HCT116 (cell line): ENCODE data around the gene ADM2. TPM values are rescaled to one million over a fixed set of nuclear protein-coding genes. Genes with fewer than 3 reads are reported as not detected.

Experiments used
- ATAC-seq: fragments of 200-7000 bp; cut with Tn5 transposase; 2 replicates; pipeline ENCODE4 v1.9.1; 2020; ENCODE audit warnings: mild to moderate bottlenecking, moderate library complexity
- BruUV-seq: library from RNA; stranded (reverse); fragments of 400-500 nt; replicated peaks from 2 replicates; lab custom pipeline; 2021; lab: Mats Ljungman, UMichigan
- CTCF ChIA-PET: fragments of 300-600 bp; sonication (Branson Sonifier 250); formaldehyde crosslinking; loops from one replicate; lab custom pipeline; 2021; ENCODE audit warnings: antibody characterized with exemption; lab: Charles Lee
- POLR2A ChIA-PET: fragments of 300-600, 350-600 bp; sonication (Branson Sonifier 250); formaldehyde crosslinking; loops from one replicate; lab custom pipeline; 2021; ENCODE audit warnings: antibody characterized with exemption; lab: Charles Lee
- RAD21 ChIA-PET, 2 experiments: fragments of 300-600 bp; sonication (Branson Sonifier 250); formaldehyde crosslinking; loops; one replicate each; lab custom pipeline; 2023; ENCODE audit warnings: low total read pairs in 2 of 2; ENCODE audit not compliant: uncharacterized antibody in 2 of 2, unreplicated experiment in 2 of 2, low non-redundant PET in 1 of 2; lab: Charles Lee
- DNase-seq: peaks from one replicate; pipeline ENCODE4 v3.0.0-alpha.2; 2010; ENCODE audit warnings: low read depth, low spot score
- H2AFZ ChIP-seq: fragments of 200-600 bp; shearing (Covaris generic), sonication (generic); 2 replicates; pipeline ENCODE4 v1.6.1; 2017; ENCODE audit warnings: low read depth, mixed run types, mixed read lengths, antibody characterized with exemption, low read length; ENCODE audit not compliant: poor library complexity, severe bottlenecking
- H3K27ac ChIP-seq: 2 replicates; pipeline ENCODE4 v1.5.1; 2012; ENCODE audit warnings: low read depth, low read length
- H3K27me3 ChIP-seq: fragments of 200-600 bp; sonication (generic); 2 replicates; pipeline ENCODE4 v1.6.1; 2016; ENCODE audit warnings: mixed run types, low read length, mixed read lengths; ENCODE audit not compliant: insufficient read depth
- H3K36me3 ChIP-seq, 2 experiments: fragments of 200-500 bp in 1 of 2; fragments of 200-600 bp in 1 of 2; sonication (Bioruptor generic) in 1 of 2; sonication (generic) in 1 of 2; 2 replicates each; pipeline versions ENCODE4 v1.5.1 to v1.6.1; 2014 to 2016; ENCODE audit warnings: low read length in 2 of 2, inconsistent platforms in 1 of 2, mixed read lengths in 1 of 2, mixed run types in 1 of 2; ENCODE audit not compliant: insufficient read depth in 2 of 2, control insufficient read depth in 1 of 2
- H3K4me1 ChIP-seq, 2 experiments: fragments of 200-600 bp in 1 of 2; sonication (generic) in 1 of 2; 2 replicates each; pipeline versions ENCODE4 v1.5.1 to v1.6.1; 2012 to 2017; ENCODE audit warnings: low read length in 2 of 2, inconsistent platforms in 1 of 2, mild to moderate bottlenecking in 1 of 2, mixed read lengths in 1 of 2, mixed run types in 1 of 2, moderate library complexity in 1 of 2; ENCODE audit not compliant: insufficient read depth in 2 of 2, control insufficient read depth in 1 of 2
- H3K4me2 ChIP-seq: fragments of 200-600 bp; sonication (generic); 2 replicates; pipeline ENCODE4 v1.6.1; 2017; ENCODE audit warnings: mixed run types, low read length, mixed read lengths
- H3K4me3 ChIP-seq, 2 experiments: fragments of 200-600 bp in 1 of 2; sonication (generic) in 1 of 2; replicated peaks in 1 of 2; 2 replicates each; pipeline ENCODE4 v1.5.1; 2011 to 2016; ENCODE audit warnings: low read length in 2 of 2, control low read depth in 1 of 2, low read depth in 1 of 2, mild to moderate bottlenecking in 1 of 2, mixed read lengths in 1 of 2, mixed run types in 1 of 2
- H3K79me2 ChIP-seq: fragments of 200-600 bp; sonication (generic); 2 replicates; pipeline ENCODE4 v1.6.1; 2017; ENCODE audit warnings: mild to moderate bottlenecking, mixed run types, low read length, moderate library complexity, mixed read lengths; ENCODE audit not compliant: insufficient read depth
- H3K9ac ChIP-seq: fragments of 200-600 bp; sonication (generic); 2 replicates; pipeline ENCODE4 v1.6.1; 2016; ENCODE audit warnings: low read length, mixed read lengths
- H3K9me2 ChIP-seq: fragments of 200-600 bp; sonication (generic), shearing (Covaris generic); 2 replicates; pipeline ENCODE4 v1.6.1; 2017; ENCODE audit warnings: mixed run types, mild to moderate bottlenecking, moderate library complexity; ENCODE audit not compliant: insufficient read depth
- H3K9me3 ChIP-seq, 2 experiments: fragments of 200-500 bp in 1 of 2; fragments of 200-600 bp in 1 of 2; sonication (Bioruptor generic) in 1 of 2; sonication (generic) in 1 of 2; 2 replicates each; pipeline ENCODE4 v1.6.1; 2014 to 2017; ENCODE audit warnings: low read length in 2 of 2, mixed read lengths in 2 of 2, inconsistent platforms in 1 of 2, low read depth in 1 of 2, mild to moderate bottlenecking in 1 of 2, mixed run types in 1 of 2, moderate library complexity in 1 of 2; ENCODE audit not compliant: control insufficient read depth in 1 of 2, insufficient read depth in 1 of 2
- H4K20me1 ChIP-seq: fragments of 200-600 bp; sonication (generic), shearing (Covaris generic); 2 replicates; pipeline ENCODE4 v1.6.1; 2017; ENCODE audit warnings: mixed run types, mild to moderate bottlenecking, moderate library complexity; ENCODE audit not compliant: insufficient read depth
- CTCF ChIP-seq, 3 experiments: fragments of 200-600 bp in 1 of 3; sonication (generic) in 1 of 3; IDR thresholded peaks in 2 of 3; conservative IDR thresholded peaks in 1 of 3; 2 replicates each; pipeline ENCODE4 v1.5.1; 2012 to 2017; ENCODE audit warnings: low read depth in 2 of 3, low read length in 2 of 3, antibody characterized with exemption in 1 of 3, borderline replicate concordance in 1 of 3, control low read depth in 1 of 3, mild to moderate bottlenecking in 1 of 3, mixed read lengths in 1 of 3, mixed run types in 1 of 3, moderate library complexity in 1 of 3; ENCODE audit not compliant: insufficient read depth in 1 of 3
- ELF1 ChIP-seq: IDR thresholded peaks from 2 replicates; pipeline ENCODE4 v1.6.1; 2012; ENCODE audit warnings: low read depth, borderline replicate concordance
- MAX ChIP-seq: IDR thresholded peaks from 2 replicates; pipeline ENCODE4 v1.6.1; 2012
- POLR2AphosphoS5 ChIP-seq: IDR thresholded peaks from 2 replicates; pipeline ENCODE4 v1.6.1; 2011; ENCODE audit warnings: mild to moderate bottlenecking, low read depth, low read length, moderate library complexity
- REST ChIP-seq: IDR thresholded peaks from 2 replicates; pipeline ENCODE4 v1.6.1; 2012; ENCODE audit warnings: low read depth
- SP1 ChIP-seq: IDR thresholded peaks from 2 replicates; pipeline ENCODE4 v1.6.1; 2012; ENCODE audit warnings: low read depth
- SRF ChIP-seq: IDR thresholded peaks from 2 replicates; pipeline ENCODE4 v1.6.1; 2012; ENCODE audit warnings: low read depth
- TCF7L2 ChIP-seq: IDR thresholded peaks from 2 replicates; pipeline ENCODE4 v1.7.0; 2011; ENCODE audit warnings: borderline replicate concordance, inconsistent platforms; ENCODE audit not compliant: insufficient read depth, insufficient read length; ENCODE audit errors: extremely low read depth
- ZNF274 ChIP-seq: fragments of 200-500 bp; sonication (Bioruptor generic); IDR thresholded peaks from 2 replicates; pipeline ENCODE4 v1.6.1; 2014; ENCODE audit warnings: mild to moderate bottlenecking, low read depth, low read length, inconsistent platforms
- intact Hi-C: fragments of 100-400 bp; cut with micrococcal nuclease; formaldehyde crosslinking; loops from 2 replicates; pipeline ENCODE4 v1.10.0; 2022
- total RNA-seq: library from RNA; stranded (reverse); gene quantifications from one replicate; pipeline ENCODE4 v1.2.1, GENCODE V29; 2021; ENCODE audit not compliant: unreplicated experiment

ADM2 gene
- total RNA-seq, 1 experiment from 2014 or later, result 12.8 TPM

GRCh38 chr22:50467341-50467740, 14.0 kb upstream of the ADM2 start:
- H3K4me2 ChIP-seq, result no peak overlapping the region
- no peak overlapping the region for H3K27ac ChIP-seq
- no peaks in the 10 kb centered on the region for H3K27me3 ChIP-seq
- DNase-seq, result no peak
- no peak for ATAC-seq
- POLR2A ChIA-PET, result no interaction called here
- peaks cover 4% of the 10 kb centered on the region; the same call in 1 of the 2 replicates for H4K20me1 ChIP-seq
- no peak overlapping the region for H2AFZ ChIP-seq
- intact Hi-C loops, result no loop called here
- peaks cover 38% of the 10 kb centered on the region for H3K79me2 ChIP-seq
- RAD21 ChIA-PET, result no interaction called here
- no peak overlapping the region for H3K9ac ChIP-seq
- H3K4me1 ChIP-seq, result peaks cover 18 to 33% of the 10 kb centered on the region in 2 experiments
- BruUV-seq, result no TSS peak
- TF ChIP-seq REST, result no peak
- TF ChIP-seq SP1, result no peak
- TF ChIP-seq ZNF274, result no peak
- no peak for TF ChIP-seq ELF1
- TF ChIP-seq SRF, result no peak
- TF ChIP-seq POLR2AphosphoS5, result no peak
- TF ChIP-seq TCF7L2, result no peak
- TF ChIP-seq CTCF (IDR thresholded peaks at IDR 0.05 in 2 of 3, conservative IDR thresholded peaks at IDR 0.05 in 1 of 3; ENCODE audit: borderline replicate concordance in 1 of 3, insufficient read depth in 1 of 3, low read depth in 2 of 3, low read length in 2 of 3), result no peak
- TF ChIP-seq MAX, result no peak
- CTCF ChIA-PET, result no interaction called here
- H3K36me3 ChIP-seq, result peaks cover 9 to 14% of the 10 kb centered on the region in 2 experiments; a peak in 3 of 4 replicates
- H3K4me3 ChIP-seq, result no peak overlapping the region
- H3K9me3 ChIP-seq, result no peaks in the 10 kb centered on the region
- no peaks in the 10 kb centered on the region for H3K9me2 ChIP-seq
